Right cardiac atrium (tissue), 5 donors: ENCODE results near the gene SIGLEC1. TPM values are rescaled to one million over a fixed set of nuclear protein-coding genes. Genes with fewer than 3 reads are reported as not detected.

Source experiments
- ATAC-seq, 2 donors: fragments of 200-7000 bp; cut with Tn5 transposase; one replicate each; pipeline versions ENCODE4 v1.8.0 to v1.9.1; 2020; ENCODE audit warnings: moderate library complexity in 2 of 2, mild to moderate bottlenecking in 1 of 2
- DNase-seq, 3 donors: peaks; one replicate each; pipeline ENCODE4 v3.0.0-alpha.2; 2020
- H3K27ac ChIP-seq: one replicate; pipeline ENCODE4 v1.5.1; 2013; ENCODE audit warnings: mild to moderate bottlenecking, low read length, control low read depth, moderate library complexity
- H3K27me3 ChIP-seq: one replicate; pipeline ENCODE4 v1.6.1; 2013; ENCODE audit not compliant: control insufficient read depth, insufficient read depth
- H3K4me1 ChIP-seq: one replicate; pipeline ENCODE4 v1.6.1; 2013; ENCODE audit warnings: low read length; ENCODE audit not compliant: control insufficient read depth, insufficient read depth
- H3K4me3 ChIP-seq: one replicate; pipeline ENCODE4 v1.5.1; 2013; ENCODE audit warnings: low read length, control low read depth
- H3K9me3 ChIP-seq: one replicate; pipeline ENCODE4 v1.6.1; 2013; ENCODE audit warnings: low read length; ENCODE audit not compliant: control insufficient read depth
- WGBS: extraction: QIAGEN DNeasy Blood & Tissue Kit; methylation state at CpG from one replicate; pipeline ENCODE4 v1.1.7; 2013; 5-methylcytosine and 5-hydroxymethylcytosine counted together
- intact Hi-C, 4 donors: fragments of 100-400 bp; cut with DNase I; formaldehyde crosslinking; loops; one replicate each; pipeline versions ENCODE4 v1.11.0 to v1.14.0; 2022 to 2023
- polyA plus RNA-seq: library from polyadenylated mRNA; stranded (reverse); fragments of 200-250 nt; gene quantifications from one replicate; pipeline ENCODE4 v1.2.3, GENCODE V29; 2013
- total RNA-seq, 4 donors: library from RNA; stranded (reverse); fragmentation: NEBNext Ultra II Directional; extraction: Animal tissue kit (Norgen Biotek cat#: 25700); gene quantifications; one replicate each; pipeline ENCODE4 v1.2.1, GENCODE V29; 2021
- donor health status: healthy with polysubstance abuse.
- donor health status: DM: no; HTN: yes; CAD: no.
- donor health status: DM: no; HTN: no; CAD: no.
- donor health status: DM: no; HTN: yes; CAD: no; lungs with severe emphysema.
- donor health status: DM: yes; HTN: yes; CAD: no.

Gene SIGLEC1
- total and polyA plus RNA-seq, 5 donors = 4.2 to 12.3 (median 8.5) TPM

- Histone ChIP-seq H3K4me1 (peaks cover 3% of the 10 kb centered on the region), H3K27me3 (no peaks in the 10 kb centered on the region), H3K4me3 (peak overlapping the region; percentile 26), H3K27ac (peak overlapping the region; percentile 21), H3K9me3 (no peaks in the 10 kb centered on the region)
- ATAC-seq = peak; percentile 5 to 33
- DNase-seq = peak in 1 of 3 donors; percentile 32
- 64% methylated on average over 20 of the region's 20 CpGs for WGBS
- intact Hi-C loops = no loop called here
Observed at GRCh38 chr20:3733119-3733995, 21.0 kb upstream of the SIGLEC1 start.

- Histone ChIP-seq H3K4me3 (peak within 1 kb of the TSS; percentile 26), H3K27me3 (no peaks in the 10 kb centered on the region), H3K27ac (peak within 1 kb of the TSS; percentile 21), H3K4me1 (peaks cover 3% of the 10 kb centered on the region), H3K9me3 (no peaks in the 10 kb centered on the region)
- intact Hi-C loops = no loop called here
- DNase-seq (peak in 1 of 3 donors; percentile 63), ATAC-seq (peak; percentile 14 to 20)
- 9% methylated on average over 67 of the region's 67 CpGs for WGBS
Observed at GRCh38 chr20:3732327-3733118, 20.1 kb upstream of the SIGLEC1 start, which contains the start of gene HSPA12B. TSS of gene HSPA12B (plus strand) at chr20:3732685. CDS start at chr20:3738675, 5,990 bp downstream.

GRCh38 chr20:3731944-3732326 lies 19.5 kb upstream of the SIGLEC1 start:
- ATAC-seq (no peak), DNase-seq (peak in 1 of 3 donors; percentile 61)
- H3K4me1 ChIP-seq = peaks cover 3% of the 10 kb centered on the region
- no peak overlapping the region for H3K27ac ChIP-seq
- H3K27me3 ChIP-seq = no peaks in the 10 kb centered on the region
- intact Hi-C loops = no loop called here
- H3K4me3 ChIP-seq = no peak overlapping the region
- 76% methylated on average over 16 of the region's 16 CpGs for WGBS
- H3K9me3 ChIP-seq = no peaks in the 10 kb centered on the region

GRCh38 chr20:3730803-3731672 lies 18.6 kb upstream of the SIGLEC1 start:
- intact Hi-C loops = no loop called here
- no peak overlapping the region for H3K4me3 ChIP-seq
- peaks cover 3% of the 10 kb centered on the region for H3K4me1 ChIP-seq
- H3K9me3 ChIP-seq = no peaks in the 10 kb centered on the region
- H3K27me3 ChIP-seq = no peaks in the 10 kb centered on the region
- no peak for ATAC-seq
- WGBS = 86% methylated on average over 12 of the region's 12 CpGs
- peak in 1 of 3 donors; percentile 12 for DNase-seq
- peak overlapping the region; percentile 16 for H3K27ac ChIP-seq

GRCh38 chr20:3729811-3730540 lies 17.6 kb upstream of the SIGLEC1 start:
- 64% methylated on average over 8 of the region's 8 CpGs for WGBS
- Histone ChIP-seq H3K4me3 (no peak overlapping the region), H3K4me1 (peaks cover 3% of the 10 kb centered on the region), H3K27ac (peak overlapping the region; percentile 16), H3K9me3 (no peaks in the 10 kb centered on the region), H3K27me3 (no peaks in the 10 kb centered on the region)
- intact Hi-C loops = no loop called here
- peak in 1 of 3 donors; percentile 55 for DNase-seq
- ATAC-seq = peak in 1 of 2 donors; percentile 56

GRCh38 chr20:3729378-3729777 lies 17.0 kb upstream of the SIGLEC1 start:
- no peaks in the 10 kb centered on the region for H3K27me3 ChIP-seq

GRCh38 chr20:3728876-3729275 lies 16.5 kb upstream of the SIGLEC1 start:
- Histone ChIP-seq H3K4me1 (peaks cover 3% of the 10 kb centered on the region), H3K4me3 (no peak overlapping the region), H3K9me3 (no peaks in the 10 kb centered on the region), H3K27ac (no peak overlapping the region), H3K27me3 (no peaks in the 10 kb centered on the region)
- intact Hi-C loops = no loop called here
- DNase-seq = peak in 1 of 3 donors; percentile 43
- 64% methylated on average over 3 of the region's 3 CpGs for WGBS
- ATAC-seq = no peak

More at GRCh38 chr20:3729378-3729777, 17.0 kb upstream of the SIGLEC1 start:
- Histone ChIP-seq H3K4me1 (peaks cover 3% of the 10 kb centered on the region), H3K4me3 (no peak overlapping the region), H3K9me3 (no peaks in the 10 kb centered on the region), H3K27ac (no peak overlapping the region)
- no peak for ATAC-seq
- intact Hi-C loops = no loop called here
- peak in 1 of 3 donors; percentile 14 for DNase-seq
- WGBS = 94% methylated on average over 6 of the region's 6 CpGs

- intact Hi-C loops = no loop called here
- no peak overlapping the region for H3K4me3 ChIP-seq
- H3K9me3 ChIP-seq = no peaks in the 10 kb centered on the region
- WGBS = 88% methylated on average over 5 of the region's 5 CpGs
- H3K4me1 ChIP-seq = peaks cover 3% of the 10 kb centered on the region
- ATAC-seq = no peak
- no peak overlapping the region for H3K27ac ChIP-seq
- DNase-seq = peak in 1 of 3 donors; percentile 33
- H3K27me3 ChIP-seq = no peaks in the 10 kb centered on the region
Observed at GRCh38 chr20:3728354-3728753, 16.0 kb upstream of the SIGLEC1 start.

GRCh38 chr20:3727401-3728021 lies 15.1 kb upstream of the SIGLEC1 start:
- DNase-seq (peak in 1 of 3 donors; percentile 37), ATAC-seq (peak; percentile 44 to 61)
- peaks cover 3% of the 10 kb centered on the region for H3K4me1 ChIP-seq
- 30% methylated on average over 11 of the region's 11 CpGs for WGBS
- H3K27ac ChIP-seq = no peak overlapping the region
- no peaks in the 10 kb centered on the region for H3K9me3 ChIP-seq
- no peak overlapping the region for H3K4me3 ChIP-seq
- H3K27me3 ChIP-seq = no peaks in the 10 kb centered on the region
- intact Hi-C loops = no loop called here
